Testis (tissue), 3 donors: ENCODE results near the gene SPOUT1. TPM values are rescaled to one million over a fixed set of nuclear protein-coding genes. Genes with fewer than 3 reads are reported as not detected.
A peak's percentile ranks its signal among the peaks of the same experiment; 100 is the strongest.

Experiments
- DNase-seq: peaks from one replicate; pipeline ENCODE4 v3.0.0-alpha.2; 2019
- H3K27ac ChIP-seq, 2 donors: fragments of 200-600 bp; sonication (generic); one replicate each; pipeline ENCODE4 v1.5.1; 2019
- H3K27me3 ChIP-seq: fragments of 200-600 bp; sonication (generic); one replicate; pipeline ENCODE4 v1.5.1; 2019
- H3K36me3 ChIP-seq: fragments of 200-600 bp; sonication (generic); one replicate; pipeline ENCODE4 v1.5.1; 2017; ENCODE audit warnings: low read depth; ENCODE audit errors: missing control alignments
- H3K4me1 ChIP-seq: fragments of 200-600 bp; sonication (generic); one replicate; pipeline ENCODE4 v1.5.1; 2019
- H3K4me3 ChIP-seq, 2 donors: fragments of 200-600 bp; sonication (generic); one replicate each; pipeline ENCODE4 v1.5.1; 2017 to 2019
- H3K9me3 ChIP-seq: fragments of 200-600 bp; sonication (generic); one replicate; pipeline ENCODE4 v1.5.1; 2017
- CTCF ChIP-seq, 3 experiments: fragments of 450-650 bp in 2 of 3; fragments of 200-600 bp in 1 of 3; sonication (generic) in 1 of 3; IDR thresholded peaks; one replicate each; pipeline ENCODE4 v1.5.1; 2016 to 2019; ENCODE audit warnings: antibody characterized with exemption in 3 of 3, mild to moderate bottlenecking in 2 of 3, moderate library complexity in 1 of 3
- POLR2A ChIP-seq: fragments of 450-650 bp; IDR thresholded peaks from one replicate; pipeline ENCODE4 v1.6.1; 2017; ENCODE audit warnings: antibody characterized with exemption, mild to moderate bottlenecking, moderate library complexity
- WGBS, 2 donors: methylation state at CpG; one replicate each; pipeline ENCODE4 v1.1.5; 2018; 5-methylcytosine and 5-hydroxymethylcytosine counted together
- intact Hi-C: fragments of 100-400 bp; cut with DNase I; formaldehyde crosslinking; loops from one replicate; pipeline ENCODE4 v1.15.1; 2023; ENCODE audit warnings: low total_unique reads
- polyA plus RNA-seq: library from polyadenylated mRNA; stranded (reverse); fragments of 350-450 nt; fragmentation: Illumina TruSeq; extraction: RNeasy Lipid Tissue Mini Kit (QIAGEN cat#74804); gene quantifications from one replicate; pipeline ENCODE4 v1.2.3, GENCODE V29; 2014; ENCODE audit warnings: low read depth, low replicate concordance; ENCODE audit not compliant: insufficient read depth
- total RNA-seq, 2 donors: library from RNA; depleted of rRNA; stranded (reverse); fragments of >200 nt; gene quantifications; one replicate each; pipeline ENCODE4 v1.2.3, GENCODE V29; 2016

The SPOUT1 gene
- total and polyA plus RNA-seq, 3 donors from 2014 or later, result 14.4 to 43.2 (median 34.0) TPM

DNA sequence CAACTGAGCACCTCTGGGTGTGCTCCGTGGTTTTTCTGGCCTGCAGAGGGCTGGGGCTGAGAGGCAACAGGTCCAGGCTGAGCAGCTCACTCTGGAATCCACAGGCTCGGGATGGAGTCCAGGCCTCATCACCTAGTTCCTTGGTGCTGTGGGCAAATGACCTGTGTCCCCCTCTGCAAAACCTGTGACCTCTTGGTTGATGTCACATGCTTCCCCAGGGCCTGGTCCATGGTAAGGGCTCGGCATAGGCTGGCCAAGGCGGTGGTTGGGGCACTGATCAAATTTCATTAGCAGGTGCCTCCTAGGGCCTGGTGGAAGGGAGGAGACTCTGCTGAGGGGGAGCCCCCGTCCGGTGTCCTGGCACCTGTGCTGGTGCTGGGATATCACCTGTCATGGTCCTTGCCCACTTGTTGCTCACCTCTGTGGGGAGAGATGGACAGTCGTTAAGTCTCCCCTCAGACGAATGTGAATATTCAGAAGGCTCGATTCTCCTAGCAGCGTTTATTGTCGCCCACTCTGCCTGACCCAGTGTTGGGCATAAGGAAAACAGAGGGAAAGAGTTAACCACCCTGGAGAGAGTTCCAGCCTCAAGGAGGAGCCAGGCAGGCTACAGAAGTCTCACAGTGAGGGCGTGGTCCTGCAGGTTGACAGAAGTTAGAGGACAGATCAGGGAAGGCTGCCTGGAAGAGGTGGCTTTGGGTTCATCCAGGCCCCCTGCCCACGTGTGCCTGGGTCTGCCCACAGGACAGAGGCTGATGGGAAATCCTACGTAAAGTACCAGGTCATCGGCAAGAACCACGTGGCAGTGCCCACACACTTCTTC lies 7.8 kb downstream of the SPOUT1 start:
- H3K36me3 ChIP-seq, result no peaks in the 10 kb centered on the region

GRCh38 chr9:128820665-128821583 lies 8.7 kb downstream of the SPOUT1 start:
- DNase-seq, result no peak
- H3K9me3 ChIP-seq, result no peaks in the 10 kb centered on the region
- H3K36me3 ChIP-seq, result no peaks in the 10 kb centered on the region
- no peaks in the 10 kb centered on the region for H3K27me3 ChIP-seq
- H3K4me3 ChIP-seq, result no peak overlapping the region
- WGBS, 2 donors, result 87 to 89% methylated on average over 21 to 23 of the region's 24 CpGs
- intact Hi-C loops, result no loop called here
- no peak overlapping the region for H3K27ac ChIP-seq
- TF ChIP-seq CTCF (IDR thresholded peaks at IDR 0.05), result no peak
- TF ChIP-seq POLR2A, result no peak
- H3K4me1 ChIP-seq, result no peaks in the 10 kb centered on the region

More for the DNA sequence above, 7.8 kb downstream of the SPOUT1 start:
- Histone ChIP-seq H3K4me1 (no peaks in the 10 kb centered on the region), H3K9me3 (no peaks in the 10 kb centered on the region), H3K4me3 (no peak overlapping the region), H3K27me3 (no peaks in the 10 kb centered on the region), H3K27ac (no peak overlapping the region)
- WGBS, 2 donors, result 88 to 94% methylated on average over 9 to 16 of the region's 16 CpGs
- no peak for DNase-seq
- intact Hi-C loops, result no loop called here
- TF ChIP-seq CTCF (IDR thresholded peaks at IDR 0.05) (no peak), POLR2A (no peak)

- DNase-seq, result no peak
- no peaks in the 10 kb centered on the region for H3K27me3 ChIP-seq
- TF ChIP-seq CTCF (IDR thresholded peaks at IDR 0.05) (no peak), POLR2A (no peak)
- WGBS, 2 donors, result 70 to 74% methylated on average over 12 to 18 of the region's 18 CpGs
- intact Hi-C loops, result no loop called here
- H3K4me1 ChIP-seq, result no peaks in the 10 kb centered on the region
- no peaks in the 10 kb centered on the region for H3K36me3 ChIP-seq
- H3K27ac ChIP-seq, result no peak overlapping the region
- H3K9me3 ChIP-seq, result no peaks in the 10 kb centered on the region
- H3K4me3 ChIP-seq, result peak overlapping the region in 1 of 2 donors; percentile 66
Measured at GRCh38 chr9:128819716-128820664, 9.6 kb downstream of the SPOUT1 start.

- WGBS, 2 donors, result 11 to 22% methylated on average over 15 to 74 of the region's 90 CpGs
- H3K27ac ChIP-seq, result peak overlapping the region in 1 of 2 donors; percentile 86
Measured at GRCh38 chr9:128818839-128819715, 10.5 kb downstream of the SPOUT1 start.

More at GRCh38 chr9:128818839-128819715, 10.5 kb downstream of the SPOUT1 start:
- DNase-seq, result peak; percentile 32
- Histone ChIP-seq H3K9me3 (no peaks in the 10 kb centered on the region), H3K36me3 (no peaks in the 10 kb centered on the region), H3K27me3 (no peaks in the 10 kb centered on the region), H3K4me1 (no peaks in the 10 kb centered on the region), H3K4me3 (peak overlapping the region; percentile 66)
- TF ChIP-seq POLR2A, result no peak
- no peak for TF ChIP-seq CTCF (IDR thresholded peaks at IDR 0.05)
- intact Hi-C loops, result no loop called here
